Hindlimb muscle (tissue), 1 donor: ENCODE data around the gene TNFSF9. TPM values are rescaled to one million over a fixed set of nuclear protein-coding genes. Genes with fewer than 3 reads are reported as not detected.
"Not testable (repeated sequence)": the region's sequence is repeated elsewhere in the genome, so short reads cannot be mapped to it uniquely, and the experiment has no call there.

Experiments
- DNase-seq: peaks from one replicate; pipeline ENCODE4 v3.0.0-alpha.2; 2013
- polyA plus RNA-seq: library from polyadenylated mRNA; unstranded; fragments of 120-200 nt; gene quantifications from one replicate; pipeline ENCODE4 v1.2.1, GENCODE V29; 2013; ENCODE audit not compliant: insufficient read length

Gene TNFSF9
- polyA plus RNA-seq, 1 donor = 0.58 TPM

DNA sequence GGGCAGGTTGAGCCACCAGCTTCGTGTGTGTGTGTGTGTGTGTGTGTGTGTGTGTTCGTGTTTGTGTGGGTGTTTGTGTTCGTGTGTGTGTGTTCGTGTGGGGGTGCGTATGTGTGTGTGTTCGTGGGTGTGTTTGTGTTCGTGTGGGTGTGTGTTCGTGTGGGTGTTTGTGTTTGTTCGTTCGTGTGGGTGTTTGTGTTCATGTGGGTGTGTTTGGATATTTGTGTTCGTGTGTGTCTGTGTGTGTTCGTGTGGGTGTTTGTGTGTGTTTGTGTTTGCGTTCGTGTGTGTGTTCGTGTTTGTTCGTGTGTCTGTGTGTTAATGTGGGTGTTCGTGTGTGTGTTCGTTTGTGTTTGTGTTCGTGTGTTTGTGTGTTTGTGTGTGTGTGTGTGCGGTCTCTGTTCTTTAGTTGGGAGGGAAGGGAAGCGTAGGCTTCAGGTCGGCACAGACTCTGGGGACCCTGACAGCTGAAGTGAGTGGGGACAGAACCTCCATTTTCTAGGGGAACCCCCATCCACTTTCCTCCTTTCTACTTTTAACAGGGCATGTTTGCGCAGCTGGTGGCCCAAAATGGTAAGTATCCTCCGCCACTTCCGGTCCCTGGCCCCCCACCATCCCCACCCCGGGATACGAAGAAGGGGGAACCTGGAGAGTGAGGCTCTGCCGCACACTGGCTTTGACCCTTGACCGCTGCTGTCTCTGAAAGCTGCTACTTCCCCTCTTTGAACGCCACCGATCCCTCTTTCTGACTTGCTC, 1.6 kb downstream of the TNFSF9 start:
- no peak for DNase-seq

DNA sequence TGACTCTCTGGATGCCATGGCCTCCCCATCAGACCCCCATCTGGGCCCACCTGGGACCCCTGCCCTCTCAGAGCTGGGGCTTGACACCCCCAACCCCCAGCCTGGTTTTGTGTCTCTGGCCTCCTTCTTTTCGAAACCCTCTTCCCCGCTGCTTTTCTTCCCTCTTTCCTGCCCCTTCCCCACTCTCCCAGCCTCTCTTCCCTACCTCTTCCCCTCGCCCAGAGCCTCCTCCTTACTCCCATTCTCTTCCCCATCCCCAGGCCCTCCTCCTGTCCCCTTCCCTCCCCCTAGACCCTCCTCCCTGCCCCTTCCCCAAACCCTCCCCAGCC, 2.1 kb downstream of the TNFSF9 start:
- DNase-seq = no peak

DNA sequence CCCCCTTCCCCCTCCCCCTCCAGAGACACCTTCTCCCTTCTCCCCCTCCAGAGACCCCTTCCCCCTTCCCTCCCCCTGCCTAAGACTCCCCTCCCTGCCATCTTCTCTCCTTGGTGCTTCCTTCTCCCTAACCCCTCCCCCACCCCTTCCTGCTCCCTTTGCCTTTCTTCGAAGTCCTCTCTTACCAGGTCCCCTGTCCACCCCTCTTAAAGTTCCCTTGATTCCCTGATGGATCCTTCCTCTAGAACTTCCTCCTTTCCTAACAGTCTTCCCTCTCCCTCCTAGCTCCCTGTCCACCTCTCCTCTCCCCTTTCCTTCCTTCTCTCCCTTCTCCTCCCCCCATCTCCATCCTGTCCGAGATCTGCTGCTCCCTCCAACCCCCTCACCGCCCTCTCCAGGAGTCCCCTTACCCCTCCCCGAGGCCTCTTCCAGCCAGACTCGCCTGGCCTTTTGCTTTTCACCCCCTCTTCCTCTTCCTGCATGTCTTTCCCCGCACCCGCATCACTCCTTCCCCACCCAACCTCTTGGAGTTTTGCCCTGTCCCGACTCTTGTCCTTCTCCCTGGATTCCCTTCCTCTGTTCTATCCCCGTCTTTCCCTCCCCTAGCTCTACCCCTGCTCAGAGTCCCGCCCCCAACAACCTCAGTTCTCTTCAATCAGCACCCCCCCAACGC, 3.1 kb downstream of the TNFSF9 start:
- no peak for DNase-seq

DNA sequence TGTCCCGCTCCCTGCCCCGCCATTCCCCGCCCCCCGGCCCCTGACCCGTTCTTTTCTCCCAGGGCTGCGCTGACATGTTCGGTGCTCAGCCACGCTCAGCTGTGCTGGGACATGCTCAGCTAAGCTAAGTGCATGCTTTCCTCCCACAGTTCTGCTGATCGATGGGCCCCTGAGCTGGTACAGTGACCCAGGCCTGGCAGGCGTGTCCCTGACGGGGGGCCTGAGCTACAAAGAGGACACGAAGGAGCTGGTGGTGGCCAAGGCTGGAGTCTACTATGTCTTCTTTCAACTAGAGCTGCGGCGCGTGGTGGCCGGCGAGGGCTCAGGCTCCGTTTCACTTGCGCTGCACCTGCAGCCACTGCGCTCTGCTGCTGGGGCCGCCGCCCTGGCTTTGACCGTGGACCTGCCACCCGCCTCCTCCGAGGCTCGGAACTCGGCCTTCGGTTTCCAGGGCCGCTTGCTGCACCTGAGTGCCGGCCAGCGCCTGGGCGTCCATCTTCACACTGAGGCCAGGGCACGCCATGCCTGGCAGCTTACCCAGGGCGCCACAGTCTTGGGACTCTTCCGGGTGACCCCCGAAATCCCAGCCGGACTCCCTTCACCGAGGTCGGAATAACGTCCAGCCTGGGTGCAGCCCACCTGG, 3.7 kb downstream of the TNFSF9 start:
- DNase-seq = no peak

DNA sequence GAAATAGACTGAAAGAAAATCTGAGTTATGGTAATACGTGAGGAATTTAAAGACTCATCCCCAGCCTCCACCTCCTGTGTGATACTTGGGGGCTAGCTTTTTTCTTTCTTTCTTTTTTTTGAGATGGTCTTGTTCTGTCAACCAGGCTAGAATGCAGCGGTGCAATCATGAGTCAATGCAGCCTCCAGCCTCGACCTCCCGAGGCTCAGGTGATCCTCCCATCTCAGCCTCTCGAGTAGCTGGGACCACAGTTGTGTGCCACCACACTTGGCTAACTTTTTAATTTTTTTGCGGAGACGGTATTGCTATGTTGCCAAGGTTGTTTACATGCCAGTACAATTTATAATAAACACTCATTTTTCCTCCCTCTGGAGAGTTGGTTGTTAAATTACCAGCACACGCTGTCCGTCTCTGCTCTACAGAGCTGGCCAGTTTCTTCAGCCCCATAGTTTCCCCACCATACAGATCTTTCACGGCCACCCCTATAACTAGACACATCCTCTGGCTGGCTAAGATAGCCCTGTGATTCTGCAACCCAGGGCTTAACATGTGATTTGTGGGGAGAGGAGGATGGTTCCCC, 4.8 kb downstream of the TNFSF9 start:
- no peak for DNase-seq

DNA sequence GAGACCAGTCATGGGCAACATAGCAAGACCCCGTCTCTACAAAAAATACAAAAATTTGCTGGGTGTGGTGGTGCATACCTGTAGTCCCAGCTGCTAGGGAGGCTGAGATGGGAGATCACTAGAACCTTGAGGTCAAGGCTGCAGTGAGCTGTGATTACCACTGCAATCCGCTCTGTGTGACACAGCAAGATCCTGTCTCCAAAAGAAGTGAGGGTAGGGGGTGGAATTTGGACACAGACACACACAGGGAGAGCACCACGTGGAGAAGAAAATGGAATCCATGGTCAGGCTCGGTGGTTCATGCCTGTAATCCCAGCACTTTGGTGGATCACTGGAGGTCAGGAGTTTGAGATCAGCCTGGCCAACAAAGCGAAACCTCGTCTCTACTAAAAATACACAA, 8.7 kb downstream of the TNFSF9 start:
- no peak for DNase-seq

DNA sequence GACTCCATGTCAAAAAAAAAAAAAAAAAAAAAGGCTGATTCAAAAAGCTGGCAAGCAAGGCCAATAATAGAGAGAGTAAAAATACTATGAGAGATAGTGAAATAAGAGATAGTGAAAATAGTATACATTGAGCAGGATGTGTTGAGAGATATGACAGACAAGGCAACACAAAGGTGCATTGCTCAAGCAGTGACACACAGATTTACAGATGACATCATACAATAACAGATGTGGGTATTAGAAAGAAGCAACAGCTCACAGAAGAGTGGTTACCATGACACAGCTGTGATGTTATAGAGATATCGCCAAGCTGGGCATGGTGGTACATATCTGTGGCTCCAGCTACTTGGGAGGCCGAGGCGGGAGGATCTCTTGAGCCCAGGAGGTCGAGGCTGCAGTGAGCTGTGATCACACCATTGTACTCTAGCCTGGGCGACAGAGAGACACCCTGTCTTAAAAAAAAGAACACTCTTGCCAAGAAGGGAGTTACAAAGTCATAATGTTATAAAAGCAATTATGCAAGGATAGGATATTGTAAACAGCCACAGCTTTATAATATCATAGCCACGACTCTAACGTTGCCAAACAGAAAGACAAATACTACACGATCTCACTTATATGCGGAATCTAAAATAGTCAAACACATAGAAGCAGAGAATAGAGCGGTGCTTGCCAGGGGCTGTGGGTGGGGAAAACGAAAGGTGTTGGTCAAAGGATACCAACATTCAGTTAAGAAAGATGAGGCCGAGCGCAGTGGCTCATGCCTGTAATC, 10.3 kb downstream of the TNFSF9 start:
- no peak for DNase-seq

DNA sequence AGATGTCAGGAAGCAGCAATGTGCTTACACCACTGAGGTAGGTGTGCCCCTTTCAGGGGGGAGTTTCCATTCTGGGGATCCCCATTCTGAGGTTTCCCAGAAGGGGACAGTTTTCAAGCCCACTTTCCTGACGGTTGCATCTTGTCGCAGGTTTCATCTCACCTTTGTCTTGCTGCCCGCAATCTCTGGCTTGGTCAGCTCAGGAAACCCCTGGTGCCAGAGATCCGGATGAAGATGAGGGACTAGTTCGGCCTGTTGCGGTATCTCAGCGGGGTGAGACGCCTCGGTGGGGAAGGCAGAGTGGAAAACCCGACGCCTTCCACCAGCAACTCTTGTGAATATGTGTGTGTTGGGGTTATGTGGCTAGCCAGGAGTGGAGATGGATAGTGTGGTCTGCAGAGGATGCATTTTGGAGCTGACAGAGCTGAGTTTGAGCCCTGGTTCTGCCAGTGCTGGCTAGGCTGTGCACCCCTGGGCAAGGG, 13.1 kb downstream of the TNFSF9 start:
- DNase-seq = no peak

DNA sequence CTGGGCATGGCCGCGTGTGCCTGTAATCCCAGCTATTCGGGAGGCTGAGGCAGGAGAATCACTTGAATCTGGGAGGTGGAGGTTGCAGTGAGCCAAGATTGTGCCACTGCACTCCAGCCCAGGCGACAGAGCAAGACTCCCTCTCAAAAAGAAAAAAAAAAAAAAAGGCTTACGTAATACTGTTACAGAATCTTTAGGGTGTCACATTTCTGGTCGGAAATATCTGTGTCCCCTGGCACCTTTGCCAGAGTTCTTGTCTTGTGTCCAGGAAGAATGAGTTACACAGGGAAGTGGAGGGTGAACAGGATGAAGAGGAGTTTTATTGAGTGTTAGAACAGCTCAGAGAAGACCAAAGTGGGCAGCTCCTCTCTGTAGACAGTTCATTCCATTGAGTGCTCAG, 19.9 kb downstream of the TNFSF9 start:
- not testable (repeated sequence) for DNase-seq

DNA sequence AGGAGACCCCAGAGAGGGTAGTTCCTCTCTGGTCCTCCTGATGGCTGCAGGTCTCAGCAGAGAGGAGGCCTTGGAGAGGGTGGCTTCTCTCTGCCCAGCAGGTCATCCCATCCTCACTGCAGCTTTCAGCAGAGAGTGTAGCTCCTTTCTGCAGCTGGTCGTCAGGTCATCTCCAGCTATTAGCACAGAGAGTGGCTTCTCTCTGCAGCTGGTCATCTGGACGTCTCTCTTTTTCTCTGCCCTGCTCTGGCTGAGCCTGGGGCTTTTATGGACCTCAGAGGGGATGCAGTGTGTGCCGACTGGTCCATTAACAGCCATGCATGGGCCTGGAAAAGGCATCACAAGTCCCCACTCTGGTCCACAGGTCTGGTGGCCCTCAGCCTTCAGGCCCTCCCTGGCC, 20.3 kb downstream of the TNFSF9 start:
- DNase-seq = no peak

DNA sequence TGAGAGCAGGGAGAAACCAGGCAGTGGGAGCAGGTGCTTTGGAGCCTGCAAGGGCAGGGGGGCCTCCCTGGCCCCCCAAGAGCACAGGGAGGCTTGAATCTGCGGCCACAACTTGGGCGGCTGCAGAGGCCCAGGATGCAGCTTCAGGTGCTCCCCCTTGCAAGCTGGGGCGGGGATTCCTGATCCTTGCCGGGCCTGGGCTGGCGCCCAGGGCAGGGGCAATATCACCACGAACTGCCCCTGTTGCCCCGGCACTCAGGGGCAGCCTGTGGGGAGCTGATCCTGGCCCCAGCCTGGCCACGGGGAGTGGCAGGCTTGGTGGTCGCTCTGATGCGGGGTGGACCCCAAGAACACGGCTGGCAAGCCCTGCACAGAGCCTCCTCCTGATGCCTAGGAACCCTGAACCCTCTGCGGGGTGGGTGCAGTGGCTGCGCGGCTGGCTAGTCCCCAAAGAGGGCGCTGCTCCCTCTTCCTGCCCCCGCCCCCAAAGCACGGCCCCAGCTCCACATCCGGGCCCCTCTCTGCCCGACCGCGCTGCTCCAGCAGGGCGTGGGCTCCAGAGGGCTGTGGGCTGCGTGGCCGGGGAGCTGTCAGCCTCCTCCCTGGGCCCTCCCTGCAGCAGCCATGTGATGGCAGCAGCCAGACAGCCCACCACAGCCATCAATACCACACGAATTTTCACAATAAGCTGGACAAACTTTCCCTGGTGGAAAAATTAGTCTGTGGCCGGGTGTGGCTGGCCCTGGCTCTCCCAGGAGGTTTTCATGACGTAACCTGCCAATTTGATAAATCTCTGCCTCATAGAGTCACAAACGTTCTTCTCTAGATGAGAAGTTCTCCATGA, 21.0 kb downstream of the TNFSF9 start:
- DNase-seq = no peak

DNA sequence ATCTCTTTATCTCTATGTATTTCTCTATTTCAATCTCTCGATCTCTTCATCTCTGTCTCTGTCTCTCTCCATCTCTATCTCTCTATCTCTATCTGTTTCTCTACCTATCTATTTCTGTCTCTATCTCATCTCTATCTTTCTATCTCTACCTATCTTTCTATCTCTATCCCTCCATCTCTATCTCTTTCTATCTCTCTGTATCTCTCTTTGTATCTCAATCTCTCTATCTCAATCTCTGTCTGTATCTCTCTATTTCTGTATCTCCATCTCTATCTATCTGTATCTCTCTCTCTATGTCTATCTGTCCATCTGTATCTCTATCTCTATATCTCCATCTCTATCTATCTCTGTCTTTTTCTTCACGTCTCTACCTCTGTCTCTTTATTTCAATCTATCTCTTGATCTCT, 25.2 kb downstream of the TNFSF9 start:
- no peak for DNase-seq

DNA sequence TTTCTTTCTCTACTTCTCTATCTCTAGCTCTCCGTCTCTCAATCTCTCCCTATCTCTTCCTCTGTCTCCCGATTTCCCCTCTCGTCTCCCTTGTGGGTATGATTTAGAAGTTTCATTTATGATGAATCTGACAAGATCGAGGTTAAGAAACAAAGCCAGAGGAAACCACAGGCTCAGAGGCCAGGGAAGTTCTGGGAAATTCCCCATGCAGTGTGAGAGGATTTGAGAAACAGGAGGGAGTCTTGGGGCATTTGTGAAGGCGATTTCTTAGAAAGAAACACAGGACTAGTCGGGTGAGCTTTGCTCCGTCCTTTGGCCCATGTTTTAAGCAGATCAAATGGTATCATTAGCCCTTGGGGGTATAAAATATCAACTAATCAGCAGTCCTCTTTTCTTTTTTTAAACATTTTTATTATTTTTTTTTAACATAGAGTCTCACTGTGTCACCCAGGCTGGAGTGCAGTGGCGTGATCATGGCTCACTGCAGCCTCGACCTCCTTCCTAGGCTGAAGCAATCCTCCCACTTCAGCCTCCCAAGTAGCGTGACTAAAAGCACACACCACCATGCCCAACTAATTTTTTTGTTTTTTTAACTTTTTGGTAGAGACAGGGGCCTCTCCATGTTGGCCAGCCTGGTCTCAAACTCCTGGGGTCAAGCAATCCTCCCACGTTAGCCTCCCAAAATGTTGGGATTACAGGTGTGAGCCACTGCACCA, 25.8 kb downstream of the TNFSF9 start:
- no peak for DNase-seq

DNA sequence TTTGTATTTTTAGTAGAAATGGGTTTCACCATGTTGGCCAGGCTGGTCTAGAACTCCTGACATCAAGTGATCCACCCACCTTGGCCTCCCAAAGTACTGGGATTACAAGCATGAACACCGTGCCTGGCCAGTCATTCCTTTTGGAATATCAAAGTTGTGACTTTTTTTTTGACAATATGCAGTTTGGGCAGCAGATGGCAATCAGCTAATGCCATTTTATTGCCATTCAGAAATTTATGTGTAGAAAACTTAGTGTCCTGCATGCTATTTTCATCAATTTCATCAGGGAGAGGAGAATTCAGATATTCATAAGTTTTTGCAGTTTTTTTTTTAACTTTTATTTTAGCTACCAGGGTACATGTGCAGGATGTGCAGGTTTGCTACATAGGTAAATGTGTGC, 31.6 kb downstream of the TNFSF9 start:
- not testable (repeated sequence) for DNase-seq

DNA sequence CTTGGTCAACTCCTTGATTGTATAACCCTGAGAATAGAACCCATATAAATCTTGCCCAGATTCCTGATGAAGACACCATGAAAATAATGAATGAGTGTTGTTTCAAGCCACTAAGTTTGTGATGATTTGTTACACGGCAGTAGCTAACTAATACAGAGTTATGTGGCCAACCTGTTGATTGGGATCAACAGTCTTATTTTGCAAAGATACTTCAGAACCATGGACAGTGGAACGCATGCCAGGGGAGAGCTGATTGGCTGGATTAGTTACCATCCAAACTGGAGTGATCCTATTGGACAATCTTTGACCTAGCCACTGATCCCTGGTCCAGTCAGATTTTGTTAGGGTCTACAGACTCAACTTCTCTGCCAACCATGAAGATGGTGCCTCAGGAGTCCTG, 33.6 kb downstream of the TNFSF9 start:
- DNase-seq = no peak

DNA sequence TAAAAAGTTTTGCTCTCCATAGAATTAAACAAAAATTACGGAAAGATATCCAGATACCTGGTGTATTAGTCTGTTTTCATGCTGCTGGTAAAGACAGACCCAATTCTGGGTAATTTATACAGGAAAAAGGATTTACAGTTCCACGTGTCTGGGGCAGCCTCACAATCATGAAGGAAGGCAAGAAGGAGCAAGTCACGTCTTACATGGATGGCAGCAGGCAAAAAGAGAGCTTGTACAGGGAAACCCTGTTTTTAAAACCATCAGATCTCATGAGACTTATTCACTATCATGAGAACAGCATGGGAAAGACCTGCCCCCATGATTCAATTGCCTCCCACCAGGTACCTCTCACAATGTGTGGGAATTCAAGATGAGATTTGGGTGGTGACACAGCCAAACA, 35.9 kb downstream of the TNFSF9 start:
- DNase-seq = not testable (repeated sequence)

DNA sequence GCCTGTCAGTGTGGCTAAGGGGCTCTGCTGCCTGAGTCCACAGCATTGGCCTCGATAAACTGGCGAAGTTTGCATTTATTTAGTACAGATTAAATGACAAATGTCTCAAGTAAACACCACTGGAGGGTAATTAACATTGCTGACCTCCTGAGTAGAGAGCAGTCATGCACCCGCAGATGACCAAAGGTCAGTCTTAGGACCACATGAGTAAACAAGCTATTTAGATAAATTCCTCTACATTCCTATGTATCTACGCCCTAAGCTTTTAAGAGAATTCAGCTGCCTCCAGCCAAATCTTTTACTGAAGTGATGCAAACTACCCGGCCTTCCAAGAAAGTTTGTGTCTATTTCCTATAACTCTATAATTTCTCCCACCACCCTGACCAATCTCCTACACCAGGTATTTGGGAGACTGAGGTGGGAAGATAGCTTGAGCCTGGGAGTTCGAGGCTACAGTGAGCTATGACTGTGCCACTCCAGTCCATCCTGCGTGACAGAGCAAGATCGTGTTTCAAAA, 37.2 kb downstream of the TNFSF9 start:
- no peak for DNase-seq

DNA sequence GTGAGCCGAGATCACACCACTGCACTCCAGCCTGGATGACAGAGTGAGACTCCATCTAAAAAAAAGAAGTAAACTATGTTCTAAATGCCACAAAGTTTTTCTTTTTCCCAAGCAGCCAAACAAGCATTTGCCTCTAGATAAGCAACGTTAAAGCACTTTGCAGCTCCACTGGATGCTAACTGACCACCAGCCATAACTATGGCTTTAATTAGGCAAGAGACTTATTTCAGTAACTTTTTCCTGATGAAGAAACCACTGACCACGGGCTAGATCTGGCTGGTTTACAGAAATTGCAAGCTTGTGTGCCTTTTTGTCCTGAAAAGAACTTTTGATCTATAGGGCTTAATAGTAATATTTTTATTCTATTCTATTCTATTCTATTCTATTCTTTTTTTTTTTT, 38.0 kb downstream of the TNFSF9 start:
- DNase-seq = no peak

DNA sequence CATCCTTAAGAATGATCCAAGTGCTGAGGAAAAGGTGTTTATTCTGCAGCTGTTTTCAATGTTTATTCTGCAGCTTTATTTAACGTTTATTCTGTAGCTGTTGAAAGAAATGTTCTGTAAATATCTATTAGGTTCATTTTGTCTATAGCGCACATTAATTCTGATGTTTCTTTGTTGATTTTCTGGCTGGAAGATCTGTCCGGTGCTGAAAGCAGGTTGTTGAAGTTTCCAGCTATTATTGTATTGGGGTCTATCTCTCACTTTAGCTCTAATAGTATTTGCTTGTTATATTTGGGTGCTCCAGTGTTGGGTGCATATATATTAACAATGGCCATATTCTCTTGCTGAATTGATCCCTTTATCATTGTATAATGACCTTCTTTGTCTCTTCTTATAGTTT, 39.9 kb downstream of the TNFSF9 start:
- no peak for DNase-seq

DNA sequence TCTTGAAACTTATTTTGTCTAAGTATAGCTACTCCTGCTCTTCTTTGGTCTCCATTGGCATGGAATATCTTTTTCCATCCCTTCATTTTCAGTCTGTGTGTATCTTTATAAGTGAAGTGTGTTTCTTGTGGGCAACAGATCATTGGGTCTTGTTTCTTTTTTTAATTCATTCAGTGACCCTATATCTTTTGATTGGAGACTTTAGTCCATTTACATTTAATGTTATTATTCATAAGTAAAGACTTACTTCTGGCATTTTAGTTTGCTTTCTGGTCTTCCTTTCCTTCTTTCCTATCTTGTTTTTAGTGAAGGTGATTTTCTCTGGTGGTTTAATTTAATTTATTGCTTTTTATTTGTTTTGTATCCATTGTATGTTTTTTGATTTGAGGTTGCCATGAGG, 40.3 kb downstream of the TNFSF9 start:
- no peak for DNase-seq

DNA sequence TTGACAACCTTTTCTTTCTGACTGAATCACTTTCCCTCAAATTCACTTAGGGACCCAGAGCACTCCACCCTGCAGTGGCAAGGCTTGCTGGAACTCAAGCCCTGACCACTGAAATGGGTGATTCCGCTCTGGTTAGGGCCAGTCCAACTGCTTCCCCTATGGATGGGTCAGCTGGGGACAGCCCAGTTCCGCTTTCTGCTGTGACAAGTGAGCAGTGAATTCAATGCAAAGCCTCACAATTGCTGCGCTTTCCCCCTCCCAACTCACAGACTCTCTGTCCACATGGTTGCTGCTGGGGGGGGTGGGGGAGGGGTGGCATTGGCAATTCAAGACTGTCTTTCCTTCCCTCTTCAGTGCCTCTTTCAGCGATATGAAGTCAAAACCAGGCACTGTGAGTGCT, 41.4 kb downstream of the TNFSF9 start:
- DNase-seq = no peak
